ENCODE results near the gene PPFIBP2.

DNA sequence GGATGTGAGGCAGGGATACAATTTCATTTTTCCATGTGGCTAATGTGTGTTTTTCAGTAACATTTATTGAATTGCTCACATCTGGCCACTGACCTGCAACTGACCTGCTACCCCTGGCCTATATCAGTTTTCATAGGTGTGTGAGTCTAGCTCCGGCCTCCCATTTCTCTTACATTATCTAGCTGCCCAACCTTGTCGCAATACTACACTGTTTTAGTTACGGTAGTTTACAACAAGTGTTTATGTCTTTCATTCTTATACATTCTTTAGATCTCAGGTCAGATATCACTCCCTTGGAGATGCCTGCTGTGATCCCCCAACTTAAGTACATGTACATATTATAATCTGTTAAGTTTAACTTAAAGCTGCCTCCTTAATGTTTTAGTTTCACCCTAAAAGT is 161.8 kb downstream of the PPFIBP2 start:
- TF ChIP-seq, protein P1, sequence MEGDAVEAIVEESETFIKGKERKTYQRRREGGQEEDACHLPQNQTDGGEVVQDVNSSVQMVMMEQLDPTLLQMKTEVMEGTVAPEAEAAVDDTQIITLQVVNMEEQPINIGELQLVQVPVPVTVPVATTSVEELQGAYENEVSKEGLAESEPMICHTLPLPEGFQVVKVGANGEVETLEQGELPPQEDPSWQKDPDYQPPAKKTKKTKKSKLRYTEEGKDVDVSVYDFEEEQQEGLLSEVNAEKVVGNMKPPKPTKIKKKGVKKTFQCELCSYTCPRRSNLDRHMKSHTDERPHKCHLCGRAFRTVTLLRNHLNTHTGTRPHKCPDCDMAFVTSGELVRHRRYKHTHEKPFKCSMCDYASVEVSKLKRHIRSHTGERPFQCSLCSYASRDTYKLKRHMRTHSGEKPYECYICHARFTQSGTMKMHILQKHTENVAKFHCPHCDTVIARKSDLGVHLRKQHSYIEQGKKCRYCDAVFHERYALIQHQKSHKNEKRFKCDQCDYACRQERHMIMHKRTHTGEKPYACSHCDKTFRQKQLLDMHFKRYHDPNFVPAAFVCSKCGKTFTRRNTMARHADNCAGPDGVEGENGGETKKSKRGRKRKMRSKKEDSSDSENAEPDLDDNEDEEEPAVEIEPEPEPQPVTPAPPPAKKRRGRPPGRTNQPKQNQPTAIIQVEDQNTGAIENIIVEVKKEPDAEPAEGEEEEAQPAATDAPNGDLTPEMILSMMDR (IDR thresholded peaks at IDR 0.05 in 2 of 3, conservative IDR thresholded peaks at IDR 0.05 in 1 of 3; ENCODE audit: borderline replicate concordance in 1 of 3, insufficient read depth in 1 of 3, low read depth in 2 of 3, low read length in 2 of 3) = no peak
- TF ChIP-seq POLR2AphosphoS5 (IDR thresholded peaks at IDR 0.05; ENCODE audit: low read depth, low read length) (no peak), POLR2A (IDR thresholded peaks at IDR 0.05; ENCODE audit: borderline replicate concordance, extremely low read depth, insufficient read depth, insufficient read length) (no peak), ZNF274 (IDR thresholded peaks at IDR 0.05; ENCODE audit: low read depth, low read length) (no peak), EZH2 (IDR thresholded peaks at IDR 0.05) (no peak), ELF1 (IDR thresholded peaks at IDR 0.05; ENCODE audit: borderline replicate concordance, low read depth) (no peak), EZH2phosphoT487 (IDR thresholded peaks at IDR 0.05; ENCODE audit: borderline replicate concordance) (no peak), SRF (IDR thresholded peaks at IDR 0.05; ENCODE audit: low read depth) (no peak)
- TF ChIP-seq, protein P2, sequence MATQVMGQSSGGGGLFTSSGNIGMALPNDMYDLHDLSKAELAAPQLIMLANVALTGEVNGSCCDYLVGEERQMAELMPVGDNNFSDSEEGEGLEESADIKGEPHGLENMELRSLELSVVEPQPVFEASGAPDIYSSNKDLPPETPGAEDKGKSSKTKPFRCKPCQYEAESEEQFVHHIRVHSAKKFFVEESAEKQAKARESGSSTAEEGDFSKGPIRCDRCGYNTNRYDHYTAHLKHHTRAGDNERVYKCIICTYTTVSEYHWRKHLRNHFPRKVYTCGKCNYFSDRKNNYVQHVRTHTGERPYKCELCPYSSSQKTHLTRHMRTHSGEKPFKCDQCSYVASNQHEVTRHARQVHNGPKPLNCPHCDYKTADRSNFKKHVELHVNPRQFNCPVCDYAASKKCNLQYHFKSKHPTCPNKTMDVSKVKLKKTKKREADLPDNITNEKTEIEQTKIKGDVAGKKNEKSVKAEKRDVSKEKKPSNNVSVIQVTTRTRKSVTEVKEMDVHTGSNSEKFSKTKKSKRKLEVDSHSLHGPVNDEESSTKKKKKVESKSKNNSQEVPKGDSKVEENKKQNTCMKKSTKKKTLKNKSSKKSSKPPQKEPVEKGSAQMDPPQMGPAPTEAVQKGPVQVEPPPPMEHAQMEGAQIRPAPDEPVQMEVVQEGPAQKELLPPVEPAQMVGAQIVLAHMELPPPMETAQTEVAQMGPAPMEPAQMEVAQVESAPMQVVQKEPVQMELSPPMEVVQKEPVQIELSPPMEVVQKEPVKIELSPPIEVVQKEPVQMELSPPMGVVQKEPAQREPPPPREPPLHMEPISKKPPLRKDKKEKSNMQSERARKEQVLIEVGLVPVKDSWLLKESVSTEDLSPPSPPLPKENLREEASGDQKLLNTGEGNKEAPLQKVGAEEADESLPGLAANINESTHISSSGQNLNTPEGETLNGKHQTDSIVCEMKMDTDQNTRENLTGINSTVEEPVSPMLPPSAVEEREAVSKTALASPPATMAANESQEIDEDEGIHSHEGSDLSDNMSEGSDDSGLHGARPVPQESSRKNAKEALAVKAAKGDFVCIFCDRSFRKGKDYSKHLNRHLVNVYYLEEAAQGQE (IDR thresholded peaks at IDR 0.05; ENCODE audit: low read depth) = no peak

Data from HCT116 (cell line).